HCT116 (cell line): Measurements from ENCODE around the gene PGRMC1. TPM values are rescaled to one million over a fixed set of nuclear protein-coding genes. Genes with fewer than 3 reads are reported as not detected.

Source experiments
- ATAC-seq: fragments of 200-7000 bp; cut with Tn5 transposase; 2 replicates; pipeline ENCODE4 v1.9.1; 2020; ENCODE audit warnings: mild to moderate bottlenecking, moderate library complexity
- BruUV-seq: library from RNA; stranded (reverse); fragments of 400-500 nt; replicated peaks from 2 replicates; lab custom pipeline; 2021; lab: Mats Ljungman, UMichigan
- CTCF ChIA-PET: fragments of 300-600 bp; sonication (Branson Sonifier 250); formaldehyde crosslinking; loops from one replicate; lab custom pipeline; 2021; ENCODE audit warnings: antibody characterized with exemption; lab: Charles Lee
- POLR2A ChIA-PET: fragments of 300-600, 350-600 bp; sonication (Branson Sonifier 250); formaldehyde crosslinking; loops from one replicate; lab custom pipeline; 2021; ENCODE audit warnings: antibody characterized with exemption; lab: Charles Lee
- RAD21 ChIA-PET, 2 experiments: fragments of 300-600 bp; sonication (Branson Sonifier 250); formaldehyde crosslinking; loops; one replicate each; lab custom pipeline; 2023; ENCODE audit warnings: low total read pairs in 2 of 2; ENCODE audit not compliant: uncharacterized antibody in 2 of 2, unreplicated experiment in 2 of 2, low non-redundant PET in 1 of 2; lab: Charles Lee
- DNase-seq: peaks from one replicate; pipeline ENCODE4 v3.0.0-alpha.2; 2010; ENCODE audit warnings: low read depth, low spot score
- H2AFZ ChIP-seq: fragments of 200-600 bp; shearing (Covaris generic), sonication (generic); 2 replicates; pipeline ENCODE4 v1.6.1; 2017; ENCODE audit warnings: low read depth, mixed run types, mixed read lengths, antibody characterized with exemption, low read length; ENCODE audit not compliant: poor library complexity, severe bottlenecking
- H3K27ac ChIP-seq: 2 replicates; pipeline ENCODE4 v1.5.1; 2012; ENCODE audit warnings: low read depth, low read length
- H3K27me3 ChIP-seq: fragments of 200-600 bp; sonication (generic); 2 replicates; pipeline ENCODE4 v1.6.1; 2016; ENCODE audit warnings: mixed run types, low read length, mixed read lengths; ENCODE audit not compliant: insufficient read depth
- H3K36me3 ChIP-seq, 2 experiments: fragments of 200-500 bp in 1 of 2; fragments of 200-600 bp in 1 of 2; sonication (Bioruptor generic) in 1 of 2; sonication (generic) in 1 of 2; 2 replicates each; pipeline versions ENCODE4 v1.5.1 to v1.6.1; 2014 to 2016; ENCODE audit warnings: low read length in 2 of 2, inconsistent platforms in 1 of 2, mixed read lengths in 1 of 2, mixed run types in 1 of 2; ENCODE audit not compliant: insufficient read depth in 2 of 2, control insufficient read depth in 1 of 2
- H3K4me1 ChIP-seq, 2 experiments: fragments of 200-600 bp in 1 of 2; sonication (generic) in 1 of 2; 2 replicates each; pipeline versions ENCODE4 v1.5.1 to v1.6.1; 2012 to 2017; ENCODE audit warnings: low read length in 2 of 2, inconsistent platforms in 1 of 2, mild to moderate bottlenecking in 1 of 2, mixed read lengths in 1 of 2, mixed run types in 1 of 2, moderate library complexity in 1 of 2; ENCODE audit not compliant: insufficient read depth in 2 of 2, control insufficient read depth in 1 of 2
- H3K4me2 ChIP-seq: fragments of 200-600 bp; sonication (generic); 2 replicates; pipeline ENCODE4 v1.6.1; 2017; ENCODE audit warnings: mixed run types, low read length, mixed read lengths
- H3K4me3 ChIP-seq, 2 experiments: fragments of 200-600 bp in 1 of 2; sonication (generic) in 1 of 2; replicated peaks in 1 of 2; 2 replicates each; pipeline ENCODE4 v1.5.1; 2011 to 2016; ENCODE audit warnings: low read length in 2 of 2, control low read depth in 1 of 2, low read depth in 1 of 2, mild to moderate bottlenecking in 1 of 2, mixed read lengths in 1 of 2, mixed run types in 1 of 2
- H3K79me2 ChIP-seq: fragments of 200-600 bp; sonication (generic); 2 replicates; pipeline ENCODE4 v1.6.1; 2017; ENCODE audit warnings: mild to moderate bottlenecking, mixed run types, low read length, moderate library complexity, mixed read lengths; ENCODE audit not compliant: insufficient read depth
- H3K9ac ChIP-seq: fragments of 200-600 bp; sonication (generic); 2 replicates; pipeline ENCODE4 v1.6.1; 2016; ENCODE audit warnings: low read length, mixed read lengths
- H3K9me2 ChIP-seq: fragments of 200-600 bp; sonication (generic), shearing (Covaris generic); 2 replicates; pipeline ENCODE4 v1.6.1; 2017; ENCODE audit warnings: mixed run types, mild to moderate bottlenecking, moderate library complexity; ENCODE audit not compliant: insufficient read depth
- H3K9me3 ChIP-seq, 2 experiments: fragments of 200-500 bp in 1 of 2; fragments of 200-600 bp in 1 of 2; sonication (Bioruptor generic) in 1 of 2; sonication (generic) in 1 of 2; 2 replicates each; pipeline ENCODE4 v1.6.1; 2014 to 2017; ENCODE audit warnings: low read length in 2 of 2, mixed read lengths in 2 of 2, inconsistent platforms in 1 of 2, low read depth in 1 of 2, mild to moderate bottlenecking in 1 of 2, mixed run types in 1 of 2, moderate library complexity in 1 of 2; ENCODE audit not compliant: control insufficient read depth in 1 of 2, insufficient read depth in 1 of 2
- H4K20me1 ChIP-seq: fragments of 200-600 bp; sonication (generic), shearing (Covaris generic); 2 replicates; pipeline ENCODE4 v1.6.1; 2017; ENCODE audit warnings: mixed run types, mild to moderate bottlenecking, moderate library complexity; ENCODE audit not compliant: insufficient read depth
- CBX3 ChIP-seq: IDR thresholded peaks from 2 replicates; pipeline ENCODE4 v1.6.1; 2012; ENCODE audit warnings: low read depth
- ELF1 ChIP-seq: IDR thresholded peaks from 2 replicates; pipeline ENCODE4 v1.6.1; 2012; ENCODE audit warnings: low read depth, borderline replicate concordance
- MAX ChIP-seq: IDR thresholded peaks from 2 replicates; pipeline ENCODE4 v1.6.1; 2012
- POLR2AphosphoS5 ChIP-seq: IDR thresholded peaks from 2 replicates; pipeline ENCODE4 v1.6.1; 2011; ENCODE audit warnings: mild to moderate bottlenecking, low read depth, low read length, moderate library complexity
- RAD21 ChIP-seq: IDR thresholded peaks from 2 replicates; pipeline ENCODE4 v1.6.1; 2012; ENCODE audit warnings: low read depth, mild to moderate bottlenecking
- TCF7L2 ChIP-seq: IDR thresholded peaks from 2 replicates; pipeline ENCODE4 v1.7.0; 2011; ENCODE audit warnings: borderline replicate concordance, inconsistent platforms; ENCODE audit not compliant: insufficient read depth, insufficient read length; ENCODE audit errors: extremely low read depth
- YY1 ChIP-seq: IDR thresholded peaks from 2 replicates; pipeline ENCODE4 v1.6.1; 2011; ENCODE audit warnings: low read length, low read depth, moderate library complexity, mild to moderate bottlenecking; ENCODE audit not compliant: insufficient replicate concordance; ENCODE audit errors: extremely low read depth
- ZNF274 ChIP-seq: fragments of 200-500 bp; sonication (Bioruptor generic); IDR thresholded peaks from 2 replicates; pipeline ENCODE4 v1.6.1; 2014; ENCODE audit warnings: mild to moderate bottlenecking, low read depth, low read length, inconsistent platforms
- intact Hi-C: fragments of 100-400 bp; cut with micrococcal nuclease; formaldehyde crosslinking; loops from 2 replicates; pipeline ENCODE4 v1.10.0; 2022
- total RNA-seq: library from RNA; stranded (reverse); gene quantifications from one replicate; pipeline ENCODE4 v1.2.1, GENCODE V29; 2021; ENCODE audit not compliant: unreplicated experiment

Gene PGRMC1
- total RNA-seq, 1 experiment from 2014 or later = 81.6 TPM

- TF ChIP-seq MAX (peak; percentile 56), ZNF274 (no peak), POLR2AphosphoS5 (peak; percentile 41), TCF7L2 (no peak)
- no peaks in the 10 kb centered on the region for H4K20me1 ChIP-seq
- H3K4me3 ChIP-seq = peak overlapping the region; percentile 62 to 73
- H3K9ac ChIP-seq = peak overlapping the region; percentile 83
- peak overlapping the region; percentile 73 for H3K27ac ChIP-seq
- H3K79me2 ChIP-seq = peaks cover 51% of the 10 kb centered on the region
- no peaks in the 10 kb centered on the region for H3K9me3 ChIP-seq
- peaks cover 0 to 14% of the 10 kb centered on the region in 2 experiments; a peak in 2 of 4 replicates for H3K4me1 ChIP-seq
- ChIA-PET POLR2A (interaction anchor here (0.9 kb wide), 1 partner anchor 40 kb away, joined by 4 read pairs; no protein-coding TSS in a partner anchor), CTCF (no interaction called here), RAD21 (no interaction called here)
- H3K36me3 ChIP-seq = peaks cover 0 to 4% of the 10 kb centered on the region in 2 experiments; a peak in 1 of 4 replicates
- intact Hi-C loops = no loop called here
- H3K4me2 ChIP-seq = peak overlapping the region; percentile 80
- H2AFZ ChIP-seq = no peak overlapping the region
- TSS peak; percentile 36 for BruUV-seq
- ATAC-seq (peak; percentile 43), DNase-seq (no peak)
- no peaks in the 10 kb centered on the region for H3K9me2 ChIP-seq
- H3K27me3 ChIP-seq = no peaks in the 10 kb centered on the region
Observed at GRCh38 chrX:119236623-119237561, 807 bp downstream of the PGRMC1 start.

GRCh38 chrX:119237562-119237942 is 1.5 kb downstream of the PGRMC1 start:
- H3K4me2 ChIP-seq = peak overlapping the region; percentile 80
- no peak for ATAC-seq
- peaks cover 0 to 6% of the 10 kb centered on the region in 2 experiments; a peak in 1 of 4 replicates for H3K36me3 ChIP-seq
- H3K27me3 ChIP-seq = no peaks in the 10 kb centered on the region
- CTCF ChIA-PET = no interaction called here
- H2AFZ ChIP-seq = no peak overlapping the region
- H3K9ac ChIP-seq = peak overlapping the region; percentile 83
- peaks cover 0 to 14% of the 10 kb centered on the region in 2 experiments; a peak in 2 of 4 replicates for H3K4me1 ChIP-seq
- RAD21 ChIA-PET = no interaction called here
- BruUV-seq = no TSS peak
- H3K79me2 ChIP-seq = peaks cover 53% of the 10 kb centered on the region
- no peak for TF ChIP-seq CBX3
- TF ChIP-seq ELF1 = no peak
- no peak for TF ChIP-seq RAD21
- TF ChIP-seq POLR2AphosphoS5 = no peak
- no peak for TF ChIP-seq YY1
- peak overlapping the region; percentile 73; the same call in 1 of the 2 replicates for H3K27ac ChIP-seq
- H3K4me3 ChIP-seq = peak overlapping the region; percentile 62 to 73
- no peaks in the 10 kb centered on the region for H3K9me2 ChIP-seq
- H3K9me3 ChIP-seq = no peaks in the 10 kb centered on the region
- intact Hi-C loops = no loop called here
- POLR2A ChIA-PET = interaction anchor here (0.9 kb wide), 1 partner anchor 39 kb away, joined by 4 read pairs; no protein-coding TSS in a partner anchor
- no peak for DNase-seq
- H4K20me1 ChIP-seq = no peaks in the 10 kb centered on the region
